Calu3 (cell line): Measurements from ENCODE around the gene LGALS4. TPM values are rescaled to one million over a fixed set of nuclear protein-coding genes. Genes with fewer than 3 reads are reported as not detected.
A peak's percentile ranks its signal among the peaks of the same experiment; 100 is the strongest.

Experiments
- BruUV-seq: library from RNA; stranded (reverse); fragments of 400-500 nt; replicated peaks from 2 replicates; lab custom pipeline; 2021; lab: Mats Ljungman, UMichigan
- CTCF ChIA-PET: fragments of 300-600 bp; sonication (Branson Sonifier 250); formaldehyde crosslinking; loops from one replicate; lab custom pipeline; 2022; ENCODE audit warnings: antibody characterized with exemption; lab: Charles Lee
- DNase-seq: peaks from one replicate; pipeline ENCODE4 v3.0.0; 2022
- H3K27ac Mint-ChIP-seq: one replicate; pipeline ENCODE4 v1.8.0; 2022; ENCODE audit warnings: mixed read lengths; ENCODE audit not compliant: unreplicated experiment
- H3K27me3 Mint-ChIP-seq: one replicate; pipeline ENCODE4 v1.8.0; 2022; ENCODE audit warnings: mixed read lengths; ENCODE audit not compliant: unreplicated experiment
- H3K36me3 Mint-ChIP-seq: one replicate; pipeline ENCODE4 v1.8.0; 2022; ENCODE audit warnings: mild to moderate bottlenecking, moderate library complexity, mixed read lengths; ENCODE audit not compliant: insufficient read depth, unreplicated experiment
- H3K4me1 Mint-ChIP-seq: one replicate; pipeline ENCODE4 v1.8.0; 2022; ENCODE audit warnings: mild to moderate bottlenecking, low read depth, mixed read lengths; ENCODE audit not compliant: unreplicated experiment
- H3K4me3 Mint-ChIP-seq: one replicate; pipeline ENCODE4 v1.8.0; 2022; ENCODE audit warnings: mild to moderate bottlenecking, low read depth, moderate library complexity, mixed read lengths; ENCODE audit not compliant: unreplicated experiment
- H3K9me3 Mint-ChIP-seq: one replicate; pipeline ENCODE4 v1.8.0; 2022; ENCODE audit warnings: low read depth, mixed read lengths; ENCODE audit not compliant: unreplicated experiment
- intact Hi-C: fragments of 100-400 bp; cut with micrococcal nuclease; formaldehyde crosslinking; loops from one replicate; pipeline ENCODE4 v1.10.0; 2022; ENCODE audit not compliant: unreplicated experiment
- total RNA-seq: library from RNA; stranded (reverse); gene quantifications from 2 replicates; pipeline ENCODE4 v1.2.3, GENCODE V29; 2022
- TF ChIP-seq, protein P1 (sequence below): fragments of 200-600 bp; IDR thresholded peaks from one replicate; pipeline ENCODE4 v1.8.0; 2022; ENCODE audit warnings: antibody characterized with exemption; ENCODE audit not compliant: unreplicated experiment

LGALS4 gene
- total RNA-seq, 1 experiment from 2014 or later, result 321 TPM

GRCh38 chr19:38848299-38849146 lies 35.8 kb upstream of the LGALS4 start:
- peaks cover 36% of the 10 kb centered on the region for H3K4me1 Mint-ChIP-seq
- peak overlapping the region; percentile 98 for H3K27ac Mint-ChIP-seq
- H3K4me3 Mint-ChIP-seq, result peak overlapping the region; percentile 82
- no peaks in the 10 kb centered on the region for H3K9me3 Mint-ChIP-seq
- DNase-seq, result peak; percentile 30
- peaks cover 98% of the 10 kb centered on the region for H3K36me3 Mint-ChIP-seq
- intact Hi-C loops, result no loop called here
- BruUV-seq, result TSS peak; percentile 35
- peaks cover 14% of the 10 kb centered on the region for H3K27me3 Mint-ChIP-seq
- CTCF ChIA-PET, result interaction anchor here (0.6 to 1.0 kb wide), 7 partner anchors 17 to 186 kb away, joined by 3 to 8 read pairs (median 3); partner anchors contain the start of genes ECH1, MRPS12, NFKBIB and SARS2
- TF ChIP-seq, protein P1, sequence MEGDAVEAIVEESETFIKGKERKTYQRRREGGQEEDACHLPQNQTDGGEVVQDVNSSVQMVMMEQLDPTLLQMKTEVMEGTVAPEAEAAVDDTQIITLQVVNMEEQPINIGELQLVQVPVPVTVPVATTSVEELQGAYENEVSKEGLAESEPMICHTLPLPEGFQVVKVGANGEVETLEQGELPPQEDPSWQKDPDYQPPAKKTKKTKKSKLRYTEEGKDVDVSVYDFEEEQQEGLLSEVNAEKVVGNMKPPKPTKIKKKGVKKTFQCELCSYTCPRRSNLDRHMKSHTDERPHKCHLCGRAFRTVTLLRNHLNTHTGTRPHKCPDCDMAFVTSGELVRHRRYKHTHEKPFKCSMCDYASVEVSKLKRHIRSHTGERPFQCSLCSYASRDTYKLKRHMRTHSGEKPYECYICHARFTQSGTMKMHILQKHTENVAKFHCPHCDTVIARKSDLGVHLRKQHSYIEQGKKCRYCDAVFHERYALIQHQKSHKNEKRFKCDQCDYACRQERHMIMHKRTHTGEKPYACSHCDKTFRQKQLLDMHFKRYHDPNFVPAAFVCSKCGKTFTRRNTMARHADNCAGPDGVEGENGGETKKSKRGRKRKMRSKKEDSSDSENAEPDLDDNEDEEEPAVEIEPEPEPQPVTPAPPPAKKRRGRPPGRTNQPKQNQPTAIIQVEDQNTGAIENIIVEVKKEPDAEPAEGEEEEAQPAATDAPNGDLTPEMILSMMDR, result no peak

- intact Hi-C loops, result no loop called here
- CTCF ChIA-PET, result no interaction called here
- BruUV-seq, result TSS peak; percentile 0
Observed at GRCh38 chr19:38846097-38846496, 33.4 kb upstream of the LGALS4 start.

DNA sequence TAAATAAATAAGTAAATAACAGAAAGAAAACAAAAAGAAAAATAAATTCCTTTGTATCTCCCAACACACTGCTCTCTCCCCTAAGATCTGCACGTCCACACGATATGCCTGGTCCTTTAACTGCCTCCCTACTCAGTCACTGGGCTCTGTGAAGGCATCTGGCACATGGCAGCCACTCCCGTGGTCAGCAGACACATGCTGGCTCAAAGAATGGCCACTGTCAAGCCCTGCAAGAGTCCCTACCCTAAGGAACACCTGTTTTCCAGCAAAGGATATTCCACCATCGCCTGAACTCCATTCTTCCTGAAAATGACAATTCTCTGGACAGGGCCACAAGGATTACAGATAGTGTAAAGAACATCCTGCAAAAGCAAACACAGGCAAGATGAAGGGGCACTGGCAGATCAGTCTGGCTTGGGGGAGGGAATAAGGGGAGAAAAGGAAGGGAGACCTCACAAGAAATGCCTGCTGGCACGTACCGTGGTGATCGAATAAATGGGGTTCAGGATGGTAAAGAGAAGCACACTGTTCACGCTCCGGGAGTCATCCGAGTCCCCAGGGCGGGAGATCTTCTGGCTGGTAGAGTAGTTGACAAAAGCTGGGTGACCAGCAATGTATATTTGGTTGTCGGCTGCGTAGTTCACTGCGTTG lies 32.8 kb upstream of the LGALS4 start:
- H3K4me3 Mint-ChIP-seq, result no peak overlapping the region
- CTCF ChIA-PET, result no interaction called here
- no peak for DNase-seq
- peaks cover 37% of the 10 kb centered on the region for H3K4me1 Mint-ChIP-seq
- intact Hi-C loops, result no loop called here
- H3K27ac Mint-ChIP-seq, result peak overlapping the region; percentile 7
- TF ChIP-seq, protein P1, result no peak
- H3K9me3 Mint-ChIP-seq, result no peaks in the 10 kb centered on the region
- H3K27me3 Mint-ChIP-seq, result peaks cover 11% of the 10 kb centered on the region
- no TSS peak for BruUV-seq
- H3K36me3 Mint-ChIP-seq, result peaks cover 100% of the 10 kb centered on the region

More at GRCh38 chr19:38846097-38846496, 33.4 kb upstream of the LGALS4 start:
- no peak overlapping the region for H3K4me3 Mint-ChIP-seq
- H3K9me3 Mint-ChIP-seq, result no peaks in the 10 kb centered on the region
- peak overlapping the region; percentile 7 for H3K27ac Mint-ChIP-seq
- TF ChIP-seq, protein P1, result no peak
- peaks cover 14% of the 10 kb centered on the region for H3K27me3 Mint-ChIP-seq
- peaks cover 100% of the 10 kb centered on the region for H3K36me3 Mint-ChIP-seq
- peaks cover 37% of the 10 kb centered on the region for H3K4me1 Mint-ChIP-seq
- DNase-seq, result no peak

DNA sequence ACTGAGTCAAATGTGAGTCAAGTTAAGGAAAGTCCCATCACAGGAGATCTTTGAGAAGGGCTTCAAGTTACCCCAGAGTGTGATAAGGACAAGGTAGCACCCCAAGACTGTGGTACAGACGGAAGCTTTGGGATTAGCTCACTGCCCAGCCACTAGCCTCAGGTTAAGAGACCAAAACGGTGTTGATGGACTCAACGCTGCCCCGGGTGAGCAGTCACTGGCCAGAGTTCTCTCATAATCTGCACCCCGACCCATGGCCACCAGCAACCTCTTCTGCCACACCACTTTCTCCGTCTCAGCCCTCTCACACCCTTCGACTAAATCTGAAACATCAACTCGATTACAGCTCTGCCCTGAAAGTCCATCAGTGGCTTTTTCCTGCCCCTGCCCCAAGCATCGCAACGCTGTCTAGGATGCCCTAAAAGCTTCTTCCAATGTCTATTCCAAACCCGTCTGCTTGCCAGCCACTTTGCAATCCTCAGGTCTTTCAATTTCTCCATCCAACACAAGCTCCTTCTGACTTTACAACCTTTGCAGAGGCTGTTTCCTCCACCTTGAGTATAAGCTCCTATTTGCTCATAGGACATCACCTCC lies 31.4 kb upstream of the LGALS4 start:
- no peak overlapping the region for H3K4me3 Mint-ChIP-seq

More for the DNA sequence above, 31.4 kb upstream of the LGALS4 start:
- no TSS peak for BruUV-seq
- DNase-seq, result no peak
- H3K36me3 Mint-ChIP-seq, result peaks cover 99% of the 10 kb centered on the region
- TF ChIP-seq, protein P1, result no peak
- CTCF ChIA-PET, result interaction anchor here (0.6 kb wide), 1 partner anchor 9 kb away, joined by 3 read pairs; no protein-coding TSS in a partner anchor
- intact Hi-C loops, result no loop called here
- H3K4me1 Mint-ChIP-seq, result peaks cover 43% of the 10 kb centered on the region
- H3K27ac Mint-ChIP-seq, result peak overlapping the region; percentile 1
- no peaks in the 10 kb centered on the region for H3K27me3 Mint-ChIP-seq
- H3K9me3 Mint-ChIP-seq, result no peaks in the 10 kb centered on the region
